Activated CD4-positive, alpha-beta memory T cell treated with anti-CD3 and anti-CD28 coated beads for 36 hours (primary cell): ENCODE measurements around the gene SCARB1. TPM values are rescaled to one million over a fixed set of nuclear protein-coding genes. Genes with fewer than 3 reads are reported as not detected.

Source experiments
- CTCF ChIA-PET: fragments of 350-600 bp; sonication (Branson Sonifier 250); formaldehyde crosslinking; loops from one replicate; lab custom pipeline; 2021; ENCODE audit warnings: antibody characterized with exemption, inconsistent platforms; lab: Charles Lee
- POLR2A ChIA-PET: fragments of 350-600 bp; sonication (Branson Sonifier 250); formaldehyde crosslinking; loops from one replicate; lab custom pipeline; 2021; ENCODE audit warnings: antibody characterized with exemption; lab: Charles Lee
- DNase-seq: peaks from one replicate; pipeline ENCODE4 v3.0.0-alpha.2; 2020
- H3K27ac Mint-ChIP-seq: one replicate; pipeline ENCODE4 v1.8.0; 2021; ENCODE audit warnings: mixed read lengths
- H3K27me3 Mint-ChIP-seq: one replicate; pipeline ENCODE4 v1.8.0; 2021; ENCODE audit warnings: mixed read lengths
- H3K36me3 Mint-ChIP-seq: one replicate; pipeline ENCODE4 v1.8.0; 2021; ENCODE audit warnings: mixed read lengths
- H3K4me1 Mint-ChIP-seq: one replicate; pipeline ENCODE4 v1.8.0; 2021; ENCODE audit warnings: low read depth, mixed read lengths
- H3K4me3 Mint-ChIP-seq: one replicate; pipeline ENCODE4 v1.8.0; 2021; ENCODE audit warnings: mild to moderate bottlenecking, mixed read lengths
- H3K9me3 Mint-ChIP-seq: one replicate; pipeline ENCODE4 v1.8.0; 2021; ENCODE audit warnings: mixed read lengths
- intact Hi-C: fragments of 100-400 bp; cut with micrococcal nuclease; formaldehyde crosslinking; loops from one replicate; pipeline ENCODE4 v1.15.1; 2023
- total RNA-seq, 2 experiments: library from RNA; stranded (reverse); gene quantifications; one replicate each; pipeline ENCODE4 v1.2.3, GENCODE V29; 2021

Gene SCARB1
- total RNA-seq, 2 experiments from 2014 or later, result 11.4 to 12.8 TPM

DNA sequence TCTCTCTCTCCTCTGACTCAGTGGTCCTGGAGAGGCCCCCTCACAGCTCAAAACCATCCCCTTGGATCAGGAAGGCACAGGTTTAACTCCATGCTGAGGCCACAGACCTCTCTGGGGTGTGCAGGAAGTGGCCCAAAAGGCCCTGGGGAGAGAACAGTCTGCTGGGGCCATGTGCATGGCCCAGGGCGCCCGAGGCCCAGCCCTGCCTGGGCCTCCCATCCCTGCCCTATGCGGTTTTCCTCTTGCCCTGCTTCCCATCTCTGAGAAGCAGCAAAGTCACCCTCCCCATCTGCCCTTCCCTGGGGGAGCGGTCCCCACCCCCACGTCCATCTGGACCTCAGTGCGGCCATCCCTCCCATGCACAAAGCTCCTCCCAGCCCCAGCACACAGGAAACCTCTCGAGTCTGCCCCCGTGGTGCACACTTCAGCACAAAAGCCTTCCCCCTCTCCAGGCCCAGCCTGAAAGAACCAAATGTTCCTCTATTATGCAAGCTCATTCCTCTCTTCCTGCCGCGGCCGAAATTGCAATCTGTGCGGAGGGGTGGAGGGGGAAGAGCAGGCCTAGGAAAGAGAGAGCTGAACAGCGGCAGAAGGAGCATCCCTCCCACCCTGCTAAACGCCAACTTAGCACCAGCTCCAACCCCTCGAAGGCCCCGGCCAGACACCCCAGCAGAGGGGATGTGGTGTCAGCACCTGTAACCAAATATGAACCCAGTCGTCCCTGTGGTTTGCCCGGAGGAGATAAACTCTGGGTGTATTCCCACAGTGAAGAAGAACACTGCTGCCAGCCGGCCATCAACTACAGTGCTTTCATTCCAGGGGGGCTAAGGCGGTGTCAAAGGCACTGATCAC, 108.5 kb downstream of the SCARB1 start:
- Mint-ChIP-seq H3K27ac (no peak overlapping the region), H3K4me3 (no peak overlapping the region), H3K4me1 (peaks cover 6% of the 10 kb centered on the region), H3K27me3 (peaks cover 34% of the 10 kb centered on the region), H3K9me3 (peaks cover 15% of the 10 kb centered on the region), H3K36me3 (no peaks in the 10 kb centered on the region)
- ChIA-PET POLR2A (no interaction called here), CTCF (interaction anchor here (1.8 to 1.9 kb wide), 2 partner anchors 10 to 17 kb away, joined by 5 to 7 read pairs; no protein-coding TSS in a partner anchor)
- DNase-seq, result no peak
- intact Hi-C loops, result no loop called here

- H3K27me3 Mint-ChIP-seq, result peaks cover 29% of the 10 kb centered on the region
- no peak for DNase-seq
- H3K9me3 Mint-ChIP-seq, result peaks cover 15% of the 10 kb centered on the region
- H3K4me1 Mint-ChIP-seq, result peaks cover 8% of the 10 kb centered on the region
- no peak overlapping the region for H3K27ac Mint-ChIP-seq
- no peaks in the 10 kb centered on the region for H3K36me3 Mint-ChIP-seq
- H3K4me3 Mint-ChIP-seq, result no peak overlapping the region
- CTCF ChIA-PET, result interaction anchor here (1.5 to 1.8 kb wide), 2 partner anchors 8 to 18 kb away, joined by 6 to 7 read pairs; no protein-coding TSS in a partner anchor
- intact Hi-C loops, result no loop called here
- POLR2A ChIA-PET, result no interaction called here
These were observed 109.2 kb downstream of the SCARB1 start for GRCh38 chr12:124754491-124754890.

DNA sequence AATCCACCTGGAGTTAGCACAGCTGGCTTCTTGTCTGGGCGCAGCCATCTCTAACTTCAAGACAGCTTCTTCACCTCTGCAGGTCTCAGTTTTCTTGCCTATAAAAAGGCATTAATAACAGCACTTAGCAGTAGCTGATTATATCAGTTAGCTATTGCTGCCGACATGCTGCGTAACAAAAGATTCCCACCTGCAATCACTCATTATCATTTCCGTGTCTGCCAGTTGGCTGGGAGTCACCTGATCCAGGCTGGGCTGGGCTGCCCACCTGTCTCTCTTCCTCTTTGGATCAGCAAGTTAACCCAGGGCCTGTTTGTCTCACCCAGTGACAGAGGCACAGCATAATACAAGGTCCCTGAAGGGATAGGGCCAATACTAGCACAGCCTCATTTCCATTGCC, 109.7 kb downstream of the SCARB1 start:
- POLR2A ChIA-PET, result no interaction called here
- Mint-ChIP-seq H3K4me3 (no peak overlapping the region), H3K9me3 (peaks cover 15% of the 10 kb centered on the region), H3K27me3 (peaks cover 26% of the 10 kb centered on the region), H3K36me3 (no peaks in the 10 kb centered on the region), H3K27ac (no peak overlapping the region), H3K4me1 (peaks cover 8% of the 10 kb centered on the region)
- intact Hi-C loops, result no loop called here
- CTCF ChIA-PET, result interaction anchor here (0.8 to 1.5 kb wide), 2 partner anchors 9 to 10 kb away, joined by 3 to 6 read pairs; no protein-coding TSS in a partner anchor
- no peak for DNase-seq

DNA sequence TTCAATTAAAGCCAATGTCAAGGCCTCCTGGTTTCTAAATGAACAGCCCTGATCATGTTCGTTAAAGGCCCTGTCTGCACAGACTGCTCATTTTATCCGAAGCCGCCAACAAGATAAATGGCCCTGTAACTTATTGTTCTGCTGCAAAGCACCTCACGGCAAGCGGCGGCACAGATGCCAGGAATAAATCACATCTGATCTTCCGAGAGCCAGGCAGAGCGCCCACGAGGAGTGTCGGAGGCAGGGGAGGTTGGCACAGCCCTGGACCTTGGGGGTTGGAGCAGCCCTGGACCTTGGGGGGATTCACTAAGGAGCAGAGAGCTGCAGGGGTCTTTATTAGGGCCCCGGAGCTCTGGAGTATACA, 110.5 kb downstream of the SCARB1 start:
- H3K36me3 Mint-ChIP-seq, result no peaks in the 10 kb centered on the region
- H3K27me3 Mint-ChIP-seq, result peaks cover 29% of the 10 kb centered on the region
- no peak for DNase-seq
- CTCF ChIA-PET, result interaction anchor here (0.8 to 1.5 kb wide), 2 partner anchors 10 to 11 kb away, joined by 3 to 6 read pairs; no protein-coding TSS in a partner anchor
- H3K27ac Mint-ChIP-seq, result no peak overlapping the region
- peaks cover 15% of the 10 kb centered on the region for H3K9me3 Mint-ChIP-seq
- intact Hi-C loops, result no loop called here
- no peak overlapping the region for H3K4me3 Mint-ChIP-seq
- H3K4me1 Mint-ChIP-seq, result peaks cover 8% of the 10 kb centered on the region
- POLR2A ChIA-PET, result no interaction called here

GRCh38 chr12:124752437-124753227, 111.0 kb downstream of the SCARB1 start:
- peaks cover 8% of the 10 kb centered on the region for H3K4me1 Mint-ChIP-seq
- CTCF ChIA-PET, result interaction anchor here (1.5 kb wide), 1 partner anchor 10 kb away, joined by 6 read pairs; no protein-coding TSS in a partner anchor

GRCh38 chr12:124751654-124752355, 111.9 kb downstream of the SCARB1 start:
- Mint-ChIP-seq H3K27ac (no peak overlapping the region), H3K27me3 (peaks cover 24% of the 10 kb centered on the region)
- POLR2A ChIA-PET, result interaction anchor here (0.5 kb wide), 1 partner anchor 335 kb away, joined by 6 read pairs; no protein-coding TSS in a partner anchor

More at GRCh38 chr12:124752437-124753227, 111.0 kb downstream of the SCARB1 start:
- DNase-seq, result no peak
- Mint-ChIP-seq H3K4me3 (no peak overlapping the region), H3K27ac (no peak overlapping the region), H3K36me3 (no peaks in the 10 kb centered on the region), H3K9me3 (peaks cover 13% of the 10 kb centered on the region), H3K27me3 (peaks cover 28% of the 10 kb centered on the region)
- POLR2A ChIA-PET, result no interaction called here
- intact Hi-C loops, result no loop called here

DNA sequence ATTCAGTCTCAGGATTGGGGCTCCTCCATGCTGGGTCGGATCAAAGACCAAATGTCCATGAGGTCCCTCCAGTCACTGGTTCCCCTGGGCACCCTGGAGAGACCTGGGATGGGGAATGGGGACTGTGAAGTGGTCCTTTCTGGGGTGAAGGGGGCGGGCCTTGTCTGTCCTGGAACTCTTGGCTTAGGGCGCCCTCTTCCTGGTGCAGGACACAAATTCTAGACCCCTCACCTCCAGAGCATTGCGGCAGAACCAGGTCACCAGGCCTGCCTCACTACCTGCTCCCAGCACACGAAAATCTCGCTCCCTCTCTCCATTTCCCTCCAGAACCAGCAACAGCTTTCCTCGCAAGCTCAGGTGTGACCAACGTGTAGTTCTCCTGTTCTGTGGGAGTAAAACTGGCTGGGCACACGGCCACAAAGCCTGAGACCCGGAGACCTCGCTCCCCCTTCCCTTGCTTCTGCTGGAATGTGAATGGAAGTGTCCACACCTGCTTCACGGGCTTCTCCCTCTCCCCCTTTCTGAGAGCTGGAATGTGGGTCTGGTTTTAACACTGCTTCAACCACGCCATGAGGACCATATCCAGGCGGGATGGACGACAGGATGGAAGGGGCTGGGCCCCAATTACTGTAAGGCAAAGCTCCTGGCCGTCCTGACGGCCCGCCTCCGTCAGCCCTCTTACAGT, 112.7 kb downstream of the SCARB1 start:
- Mint-ChIP-seq H3K27ac (no peak overlapping the region), H3K4me1 (peaks cover 12% of the 10 kb centered on the region), H3K36me3 (no peaks in the 10 kb centered on the region), H3K27me3 (peaks cover 23% of the 10 kb centered on the region), H3K4me3 (no peak overlapping the region), H3K9me3 (peaks cover 2% of the 10 kb centered on the region)
- ChIA-PET CTCF (interaction anchor here (1.5 to 1.8 kb wide), 2 partner anchors 10 to 404 kb away, joined by 3 to 6 read pairs; no protein-coding TSS in a partner anchor), POLR2A (no interaction called here)
- intact Hi-C loops, result no loop called here
- DNase-seq, result peak; percentile 23

More at GRCh38 chr12:124751654-124752355, 111.9 kb downstream of the SCARB1 start:
- Mint-ChIP-seq H3K36me3 (no peaks in the 10 kb centered on the region), H3K4me3 (no peak overlapping the region), H3K9me3 (peaks cover 5% of the 10 kb centered on the region), H3K4me1 (peaks cover 8% of the 10 kb centered on the region)
- CTCF ChIA-PET, result interaction anchor here (1.8 kb wide), 1 partner anchor 405 kb away, joined by 6 read pairs; no protein-coding TSS in a partner anchor
- DNase-seq, result no peak
- intact Hi-C loops, result no loop called here

- DNase-seq, result no peak
- Mint-ChIP-seq H3K36me3 (no peaks in the 10 kb centered on the region), H3K27ac (no peak overlapping the region), H3K4me1 (peaks cover 12% of the 10 kb centered on the region), H3K27me3 (peaks cover 23% of the 10 kb centered on the region), H3K9me3 (peaks cover 2% of the 10 kb centered on the region), H3K4me3 (no peak overlapping the region)
- intact Hi-C loops, result no loop called here
- POLR2A ChIA-PET, result no interaction called here
- CTCF ChIA-PET, result interaction anchor here (1.5 to 1.8 kb wide), 2 partner anchors 9 to 403 kb away, joined by 3 to 6 read pairs; no protein-coding TSS in a partner anchor
These were observed 113.5 kb downstream of the SCARB1 start for GRCh38 chr12:124750149-124750656.

DNA sequence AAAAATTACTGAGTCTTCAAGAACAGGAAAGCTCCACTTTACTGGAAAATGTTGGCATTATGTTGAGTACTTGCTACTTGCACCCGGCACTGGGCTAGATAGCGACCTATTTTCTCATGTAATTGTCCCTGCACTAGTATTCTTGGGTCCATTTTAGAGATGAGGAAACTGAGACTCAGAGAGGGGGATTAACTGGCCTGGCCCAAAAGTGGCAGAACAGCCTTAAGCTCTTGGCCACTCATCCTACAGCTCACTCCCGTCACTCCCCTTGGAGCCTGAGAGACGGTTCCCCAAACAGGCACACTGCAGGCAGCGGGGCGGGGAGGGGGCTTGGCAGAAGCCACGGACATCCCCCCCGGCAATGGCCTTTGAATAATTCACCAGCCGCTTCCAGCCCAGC, 113.9 kb downstream of the SCARB1 start:
- Mint-ChIP-seq H3K27me3 (peaks cover 22% of the 10 kb centered on the region), H3K27ac (no peak overlapping the region), H3K4me1 (peaks cover 10% of the 10 kb centered on the region), H3K4me3 (no peak overlapping the region), H3K9me3 (peaks cover 2% of the 10 kb centered on the region), H3K36me3 (no peaks in the 10 kb centered on the region)
- CTCF ChIA-PET, result interaction anchor here (1.5 kb wide), 1 partner anchor 9 kb away, joined by 3 read pairs; no protein-coding TSS in a partner anchor
- POLR2A ChIA-PET, result no interaction called here
- intact Hi-C loops, result no loop called here
- DNase-seq, result no peak

DNA sequence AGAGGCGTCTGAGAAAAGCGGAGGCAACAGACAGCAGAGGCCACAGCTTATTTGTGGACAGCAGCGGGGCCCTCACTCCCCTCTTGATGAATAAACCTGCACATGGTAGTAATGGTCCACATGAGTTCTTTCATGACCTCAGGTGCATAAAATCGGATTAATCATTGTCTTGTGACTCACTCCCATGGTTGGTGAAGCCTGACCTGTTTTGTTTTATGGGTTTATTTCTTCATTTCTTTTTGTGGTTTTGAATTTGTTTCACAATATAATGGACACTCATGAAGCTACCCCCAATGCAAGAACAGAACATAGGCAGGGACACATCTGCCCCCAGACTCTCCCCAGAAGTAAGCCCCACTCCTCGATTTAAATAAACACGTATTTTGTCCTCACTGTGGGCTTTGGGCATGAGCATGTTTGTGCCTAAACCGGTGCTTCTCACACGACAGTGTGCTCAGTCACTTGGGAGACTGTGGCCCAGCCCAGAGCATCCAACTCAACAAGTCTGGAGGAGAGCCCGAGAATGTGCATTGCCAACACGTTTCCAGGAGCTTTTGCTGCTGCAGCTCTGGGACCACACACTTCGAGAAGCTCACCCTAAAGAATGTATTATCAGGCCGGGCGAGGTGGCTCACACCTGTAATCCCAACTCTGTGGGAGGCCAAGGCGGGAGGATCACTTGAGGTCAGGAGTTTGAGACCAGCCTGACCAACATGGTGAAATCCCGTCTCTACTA, 116.1 kb downstream of the SCARB1 start:
- no peak overlapping the region for H3K4me3 Mint-ChIP-seq
- H3K27ac Mint-ChIP-seq, result no peak overlapping the region
- no peak for DNase-seq
- peaks cover 16% of the 10 kb centered on the region for H3K27me3 Mint-ChIP-seq
- intact Hi-C loops, result no loop called here
- peaks cover 10% of the 10 kb centered on the region for H3K4me1 Mint-ChIP-seq
- ChIA-PET CTCF (no interaction called here), POLR2A (no interaction called here)
- H3K9me3 Mint-ChIP-seq, result no peaks in the 10 kb centered on the region
- no peaks in the 10 kb centered on the region for H3K36me3 Mint-ChIP-seq
